NT2/D1 (cell line): Measurements from ENCODE around the gene FAF1.

ENCODE experiments used
- SUZ12 ChIP-seq: IDR thresholded peaks from 2 replicates; pipeline ENCODE4 v1.6.1; 2011; ENCODE audit not compliant: insufficient read length, insufficient read depth; ENCODE audit errors: extremely low read depth
- YY1 ChIP-seq: IDR thresholded peaks from 2 replicates; pipeline ENCODE4 v1.6.1; 2011; ENCODE audit not compliant: insufficient read length, insufficient read depth
- ZNF274 ChIP-seq: IDR thresholded peaks from 2 replicates; pipeline ENCODE4 v1.6.1; 2011; ENCODE audit warnings: mild to moderate bottlenecking, low read depth, low read length

GRCh38 chr1:50591598-50591997 lies 368.5 kb downstream of the FAF1 start:
- no peak for TF ChIP-seq ZNF274
- no peak for TF ChIP-seq YY1
- TF ChIP-seq SUZ12 = no peak
